ENCODE results near the gene LRRTM3. TPM values are rescaled to one million over a fixed set of nuclear protein-coding genes. Genes with fewer than 3 reads are reported as not detected.

The LRRTM3 gene
- total RNA-seq, 2 experiments from 2014 or later: not detected

DNA sequence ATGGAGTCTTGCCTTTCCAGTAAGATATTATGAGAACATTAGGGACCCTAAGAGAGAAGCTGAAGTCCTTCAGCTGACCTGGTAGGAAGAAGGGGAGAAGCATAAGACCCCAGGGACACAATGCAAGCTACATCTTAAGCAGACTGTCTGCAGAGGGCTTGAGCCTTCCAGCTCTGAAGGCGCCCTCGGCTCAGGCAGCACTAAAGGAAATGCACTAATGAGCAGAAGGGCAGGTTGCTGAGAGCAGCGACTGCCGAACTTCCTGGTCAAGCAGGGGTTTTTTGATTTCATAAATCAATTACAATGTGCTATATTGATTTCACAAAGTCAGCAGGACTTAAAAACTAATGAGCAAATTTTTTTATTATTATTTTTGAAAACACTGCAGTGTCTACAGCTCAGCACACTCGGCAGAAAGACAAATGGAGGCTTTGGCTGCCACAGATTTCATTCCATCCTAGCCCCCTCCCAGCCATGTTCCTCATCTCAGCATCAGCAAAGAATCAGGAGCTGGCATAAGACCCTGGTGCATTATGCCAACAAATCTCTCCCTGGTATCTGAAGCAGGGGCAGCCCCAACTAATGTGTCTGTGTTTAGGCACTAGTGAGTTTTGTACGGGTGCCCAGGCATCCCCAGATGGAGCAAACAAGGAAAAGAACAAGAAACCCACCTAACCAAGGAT, 57.1 kb downstream of the LRRTM3 start:
- Histone ChIP-seq H3K4me3 (ENCODE audit: low read length) (no peak overlapping the region), H3K9me3 (ENCODE audit: control insufficient read depth in 1 of 2, insufficient read depth in 1 of 2, low read length in 2 of 2) (no peaks in the 10 kb centered on the region), H3K27ac (ENCODE audit: low read depth in 1 of 2, low read length in 2 of 2) (no peak overlapping the region), H3K4me1 (ENCODE audit: insufficient read depth, low read length) (no peaks in the 10 kb centered on the region), H3K36me3 (ENCODE audit: insufficient read depth, low read length) (no peaks in the 10 kb centered on the region), H3K27me3 (ENCODE audit: control insufficient read depth in 1 of 2, insufficient read depth in 2 of 2, low read length in 2 of 2) (no peaks in the 10 kb centered on the region)
- ChIA-PET POLR2A (no interaction called here), CTCF (no interaction called here)
- DNase-seq (no peak), ATAC-seq (ENCODE audit: poor library complexity) (no peak)
- TF ChIP-seq, protein P1, sequence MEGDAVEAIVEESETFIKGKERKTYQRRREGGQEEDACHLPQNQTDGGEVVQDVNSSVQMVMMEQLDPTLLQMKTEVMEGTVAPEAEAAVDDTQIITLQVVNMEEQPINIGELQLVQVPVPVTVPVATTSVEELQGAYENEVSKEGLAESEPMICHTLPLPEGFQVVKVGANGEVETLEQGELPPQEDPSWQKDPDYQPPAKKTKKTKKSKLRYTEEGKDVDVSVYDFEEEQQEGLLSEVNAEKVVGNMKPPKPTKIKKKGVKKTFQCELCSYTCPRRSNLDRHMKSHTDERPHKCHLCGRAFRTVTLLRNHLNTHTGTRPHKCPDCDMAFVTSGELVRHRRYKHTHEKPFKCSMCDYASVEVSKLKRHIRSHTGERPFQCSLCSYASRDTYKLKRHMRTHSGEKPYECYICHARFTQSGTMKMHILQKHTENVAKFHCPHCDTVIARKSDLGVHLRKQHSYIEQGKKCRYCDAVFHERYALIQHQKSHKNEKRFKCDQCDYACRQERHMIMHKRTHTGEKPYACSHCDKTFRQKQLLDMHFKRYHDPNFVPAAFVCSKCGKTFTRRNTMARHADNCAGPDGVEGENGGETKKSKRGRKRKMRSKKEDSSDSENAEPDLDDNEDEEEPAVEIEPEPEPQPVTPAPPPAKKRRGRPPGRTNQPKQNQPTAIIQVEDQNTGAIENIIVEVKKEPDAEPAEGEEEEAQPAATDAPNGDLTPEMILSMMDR (IDR thresholded peaks at IDR 0.05): no peak
- Mint-ChIP-seq H3K27me3 (no peaks in the 10 kb centered on the region), H3K4me1 (ENCODE audit: low read depth) (no peaks in the 10 kb centered on the region), H3K9me3 (no peaks in the 10 kb centered on the region), H3K4me3 (no peak overlapping the region), H3K36me3 (ENCODE audit: low read depth) (no peaks in the 10 kb centered on the region), H3K27ac (no peak overlapping the region)
- intact Hi-C loops (cut with DNase I, micrococcal nuclease): no loop called here

DNA sequence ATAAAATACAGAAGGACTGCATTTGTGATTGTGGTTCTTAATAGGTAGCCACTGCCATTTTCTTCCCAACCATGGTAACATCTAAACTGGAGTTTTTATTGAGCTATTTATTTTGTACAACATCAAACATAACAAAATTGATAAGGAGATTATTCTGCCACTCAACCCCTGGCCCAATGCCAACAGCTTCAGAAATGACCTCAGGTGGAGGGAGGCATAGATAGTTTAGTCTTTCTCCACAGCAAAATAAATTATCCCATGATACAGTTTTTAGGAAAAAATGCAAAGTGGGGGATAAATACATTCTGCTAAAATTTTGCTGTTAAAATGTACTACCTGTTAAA, 57.6 kb downstream of the LRRTM3 start:
- no peaks in the 10 kb centered on the region for H3K27me3 ChIP-seq (ENCODE audit: control insufficient read depth in 1 of 2, insufficient read depth in 2 of 2, low read length in 2 of 2)
- no peaks in the 10 kb centered on the region for H3K4me1 Mint-ChIP-seq (ENCODE audit: low read depth)
- H3K4me1 ChIP-seq (ENCODE audit: insufficient read depth, low read length): no peaks in the 10 kb centered on the region
- H3K4me3 Mint-ChIP-seq: no peak overlapping the region
- no peak overlapping the region for H3K27ac Mint-ChIP-seq
- H3K36me3 ChIP-seq (ENCODE audit: insufficient read depth, low read length): no peaks in the 10 kb centered on the region
- ATAC-seq (ENCODE audit: poor library complexity): no peak
- ChIA-PET CTCF (no interaction called here), POLR2A (no interaction called here)
- H3K27me3 Mint-ChIP-seq: no peaks in the 10 kb centered on the region
- TF ChIP-seq, protein P1 (IDR thresholded peaks at IDR 0.05): no peak
- H3K27ac ChIP-seq (ENCODE audit: low read depth in 1 of 2, low read length in 2 of 2): no peak overlapping the region
- no peaks in the 10 kb centered on the region for H3K9me3 ChIP-seq (ENCODE audit: control insufficient read depth in 1 of 2, insufficient read depth in 1 of 2, low read length in 2 of 2)
- H3K4me3 ChIP-seq (ENCODE audit: low read length): no peak overlapping the region
- intact Hi-C loops (cut with DNase I, micrococcal nuclease): no loop called here
- no peaks in the 10 kb centered on the region for H3K9me3 Mint-ChIP-seq
- no peak for DNase-seq
- H3K36me3 Mint-ChIP-seq (ENCODE audit: low read depth): no peaks in the 10 kb centered on the region

DNA sequence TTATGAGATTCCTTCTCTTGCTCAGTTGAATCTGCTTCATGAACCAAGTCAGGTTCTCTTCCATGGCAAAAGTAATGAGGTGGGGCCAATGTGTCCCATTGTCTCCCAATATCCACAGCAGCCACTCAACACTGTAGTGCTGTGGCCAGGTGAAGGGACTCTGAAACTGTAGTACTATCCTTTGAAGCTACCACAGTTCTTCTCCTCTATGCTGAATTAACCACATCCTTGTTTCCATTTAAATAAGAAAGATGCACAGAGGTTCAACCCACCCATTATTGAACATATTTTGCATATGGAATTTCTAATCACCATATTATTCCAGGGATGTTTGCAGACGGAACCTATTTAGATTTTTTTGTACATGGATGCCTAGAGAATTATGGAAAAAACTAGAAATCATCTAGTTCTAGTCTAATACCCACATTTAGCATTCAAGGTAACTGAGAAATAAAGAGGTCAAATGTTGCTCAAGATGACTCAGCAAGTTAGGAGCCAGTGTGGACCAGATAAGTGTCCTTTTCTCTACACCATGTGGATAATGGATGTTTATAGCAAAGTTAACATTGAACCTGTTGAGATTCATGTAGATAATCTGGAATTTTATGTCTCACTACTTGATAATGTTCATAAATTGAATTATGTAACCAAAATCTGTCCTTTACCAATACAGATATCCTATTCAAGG, 64.5 kb downstream of the LRRTM3 start:
- Histone ChIP-seq H3K4me3 (ENCODE audit: low read length) (no peak overlapping the region), H3K4me1 (ENCODE audit: insufficient read depth, low read length) (no peaks in the 10 kb centered on the region), H3K27me3 (ENCODE audit: control insufficient read depth in 1 of 2, insufficient read depth in 2 of 2, low read length in 2 of 2) (no peaks in the 10 kb centered on the region), H3K36me3 (ENCODE audit: insufficient read depth, low read length) (no peaks in the 10 kb centered on the region), H3K9me3 (ENCODE audit: control insufficient read depth in 1 of 2, insufficient read depth in 1 of 2, low read length in 2 of 2) (no peaks in the 10 kb centered on the region), H3K27ac (ENCODE audit: low read depth in 1 of 2, low read length in 2 of 2) (no peak overlapping the region)
- Mint-ChIP-seq H3K27ac (no peak overlapping the region), H3K9me3 (no peaks in the 10 kb centered on the region), H3K36me3 (ENCODE audit: low read depth) (no peaks in the 10 kb centered on the region), H3K27me3 (peaks cover 5% of the 10 kb centered on the region), H3K4me1 (ENCODE audit: low read depth) (no peaks in the 10 kb centered on the region), H3K4me3 (no peak overlapping the region)
- intact Hi-C loops (cut with DNase I, micrococcal nuclease): no loop called here
- no peak for ATAC-seq (ENCODE audit: poor library complexity)
- DNase-seq: no peak
- POLR2A ChIA-PET: no interaction called here
- CTCF ChIA-PET: no interaction called here
- TF ChIP-seq, protein P1 (IDR thresholded peaks at IDR 0.05): no peak

Data from CD4-positive, alpha-beta T cell (primary cell).